ENCODE data around the gene DHRS2. TPM values are rescaled to one million over a fixed set of nuclear protein-coding genes. Genes with fewer than 3 reads are reported as not detected.

Gene DHRS2
- total and polyA plus RNA-seq, 2 of the 13 experiments (the other 11 are each of a cell fraction or from before 2014, with no cell fraction given) = 1,621 to 3,021 TPM

- TF ChIP-seq KIAA2018 (CRISPR knock-in tag; IDR thresholded peaks at IDR 0.05; ENCODE audit: borderline replicate concordance) = no peak
- no peak for TF ChIP-seq CEBPB (IDR thresholded peaks at IDR 0.05; ENCODE audit: borderline replicate concordance, low read depth, low read length)
- TF ChIP-seq ZEB1 (IDR thresholded peaks at IDR 0.05; ENCODE audit: insufficient replicate concordance, low read depth) = no peak
- peak; percentile 67; the same call in 1 of the 2 replicates for TF ChIP-seq KMT2A (CRISPR knock-in tag; IDR thresholded peaks at IDR 0.05)
- 0 out of 2 replicates have a peak, but pooled peaks have one; percentile 61 for TF ChIP-seq JUN (CRISPR knock-in tag; IDR thresholded peaks at IDR 0.05)
- 0 out of 2 replicates have a peak, but pooled peaks have one; percentile 47 for TF ChIP-seq MAF1 (CRISPR knock-in tag; IDR thresholded peaks at IDR 0.05; ENCODE audit: borderline replicate concordance)
- peak; percentile 85 for TF ChIP-seq HHEX (CRISPR knock-in tag; IDR thresholded peaks at IDR 0.05)
- TF ChIP-seq ZNF142 (CRISPR knock-in tag; IDR thresholded peaks at IDR 0.05) = peak; percentile 93
- TF ChIP-seq ZNF800 (CRISPR knock-in tag; IDR thresholded peaks at IDR 0.05) = no peak
- TF ChIP-seq DMAP1 (CRISPR knock-in tag; IDR thresholded peaks at IDR 0.05) = no peak
- peak; percentile 92 for TF ChIP-seq MYPOP (CRISPR knock-in tag; IDR thresholded peaks at IDR 0.05)
Measured at GRCh38 chr14:23613242-23614070, 22.7 kb upstream of the DHRS2 start (continued).

All from HepG2 (cell line).